22Rv1 (cell line): ENCODE results near the gene HIPK3.
A peak's percentile ranks its signal among the peaks of the same experiment; 100 is the strongest.
"Not testable (repeated sequence)": the region's sequence is repeated elsewhere in the genome, so short reads cannot be mapped to it uniquely, and the experiment has no call there.

Experiments
- H3K27ac ChIP-seq: fragments of 450-650 bp; 2 replicates; pipeline ENCODE4 v1.5.1; 2017
- CTCF ChIP-seq: fragments of 450-650 bp; IDR thresholded peaks from 2 replicates; pipeline ENCODE4 v1.5.1; 2017; ENCODE audit warnings: mild to moderate bottlenecking
- ZFX ChIP-seq: fragments of 450-650 bp; IDR thresholded peaks from 2 replicates; pipeline ENCODE4 v1.6.1; 2017; ENCODE audit warnings: antibody characterized with exemption, borderline replicate concordance

The HIPK3 gene

GRCh38 chr11:33257160-33257896 lies at the start of gene HIPK3:
Gene HIPK3 (plus strand): TSS chr11:33257381.
- peak within 1 kb of the TSS; percentile 88 for H3K27ac ChIP-seq
- TF ChIP-seq ZFX (no peak), CTCF (peak; percentile 81)

- no peak overlapping the region for H3K27ac ChIP-seq
- TF ChIP-seq ZFX (no peak), CTCF (no peak)
Observed at GRCh38 chr11:33207408-33207985, 49.7 kb upstream of the HIPK3 start.

- no peak for TF ChIP-seq ZFX
- TF ChIP-seq CTCF = no peak
- no peak overlapping the region for H3K27ac ChIP-seq
Observed at GRCh38 chr11:33208150-33208549, 49.0 kb upstream of the HIPK3 start.

GRCh38 chr11:33211153-33211552 lies 46.0 kb upstream of the HIPK3 start:
- TF ChIP-seq ZFX = no peak
- no peak for TF ChIP-seq CTCF
- H3K27ac ChIP-seq = no peak overlapping the region

- no peak overlapping the region for H3K27ac ChIP-seq
- no peak for TF ChIP-seq CTCF
- no peak for TF ChIP-seq ZFX
Observed at GRCh38 chr11:33211580-33211979, 45.6 kb upstream of the HIPK3 start.

GRCh38 chr11:33214187-33214586 lies 43.0 kb upstream of the HIPK3 start:
- H3K27ac ChIP-seq = no peak overlapping the region
- TF ChIP-seq CTCF (no peak), ZFX (no peak)

GRCh38 chr11:33214767-33215166 lies 42.4 kb upstream of the HIPK3 start:
- no peak overlapping the region for H3K27ac ChIP-seq
- TF ChIP-seq CTCF = no peak
- no peak for TF ChIP-seq ZFX

- H3K27ac ChIP-seq = not testable (repeated sequence)
Observed at GRCh38 chr11:33216676-33217075, 40.5 kb upstream of the HIPK3 start.
